B cell (primary cell): Measurements from ENCODE around the gene IFNA16. TPM values are rescaled to one million over a fixed set of nuclear protein-coding genes. Genes with fewer than 3 reads are reported as not detected.

Experiments
- ATAC-seq: fragments of 200-7000 bp; cut with Tn5 transposase; one replicate; pipeline ENCODE4 v1.10.0; 2021; ENCODE audit warnings: low read depth, mild to moderate bottlenecking, moderate number of reproducible peaks, moderate library complexity
- CTCF ChIA-PET: fragments of 350-600 bp; sonication (Branson Sonifier 250); formaldehyde crosslinking; loops from one replicate; lab custom pipeline; 2021; ENCODE audit warnings: antibody characterized with exemption, inconsistent platforms; lab: Charles Lee
- POLR2A ChIA-PET: fragments of 350-600 bp; sonication (Branson Sonifier 250); formaldehyde crosslinking; loops from one replicate; lab custom pipeline; 2021; ENCODE audit warnings: antibody characterized with exemption; lab: Charles Lee
- DNase-seq: peaks from one replicate; pipeline ENCODE4 v3.0.0; 2013
- H2AFZ ChIP-seq: 2 replicates; pipeline ENCODE4 v1.6.1; 2012; ENCODE audit warnings: mild to moderate bottlenecking, low read depth, low read length; ENCODE audit not compliant: insufficient read depth, poor library complexity, severe bottlenecking
- H3K27ac ChIP-seq, 2 donors: 1 replicate in 1 of 2; 2 replicates in 1 of 2; pipeline ENCODE4 v1.5.1; 2012 to 2013; ENCODE audit warnings: low read length in 2 of 2, mild to moderate bottlenecking in 2 of 2, moderate library complexity in 1 of 2
- H3K27me3 ChIP-seq, 4 experiments: fragments of 200-600 bp in 1 of 4; sonication (generic) in 1 of 4; replicated peaks in 1 of 4; 1 replicate in 2 of 4; 2 replicates in 2 of 4; pipeline versions ENCODE4 v1.6.1 to v1.7.0; 2013 to 2016; ENCODE audit warnings: low read length in 3 of 4, mild to moderate bottlenecking in 2 of 4, mixed read lengths in 1 of 4, moderate library complexity in 1 of 4; ENCODE audit not compliant: insufficient read depth in 4 of 4, control insufficient read depth in 3 of 4; ENCODE audit errors: control extremely low read depth in 1 of 4
- H3K36me3 ChIP-seq, 2 experiments: replicated peaks in 1 of 2; 1 replicate in 1 of 2; 2 replicates in 1 of 2; pipeline versions ENCODE4 v1.6.1 to v1.7.1; 2013; ENCODE audit warnings: low read length in 1 of 2; ENCODE audit not compliant: insufficient read depth in 2 of 2, control insufficient read depth in 1 of 2; ENCODE audit errors: control extremely low read depth in 1 of 2, extremely low read depth in 1 of 2
- H3K4me1 ChIP-seq, 2 donors: fragments of 200-600 bp in 1 of 2; sonication (generic) in 1 of 2; 1 replicate in 1 of 2; 2 replicates in 1 of 2; pipeline versions ENCODE4 v1.5.1 to v1.6.1; 2013 to 2017; ENCODE audit warnings: low read length in 2 of 2; ENCODE audit not compliant: control insufficient read depth in 2 of 2, insufficient read depth in 2 of 2
- H3K4me2 ChIP-seq: replicated peaks from 2 replicates; pipeline ENCODE3; 2012; ENCODE audit warnings: mild to moderate bottlenecking, low read depth, low read length; ENCODE audit not compliant: poor library complexity, severe bottlenecking
- H3K4me3 ChIP-seq, 5 experiments: fragments of 200-600 bp in 1 of 5; sonication (generic) in 1 of 5; 1 replicate in 3 of 5; 2 replicates in 2 of 5; pipeline versions ENCODE4 v1.5.1 to v1.7.0; 2011 to 2016; ENCODE audit warnings: low read length in 4 of 5, mild to moderate bottlenecking in 4 of 5, low read depth in 2 of 5, control low read depth in 1 of 5, moderate library complexity in 1 of 5; ENCODE audit not compliant: insufficient read depth in 1 of 5; ENCODE audit errors: control extremely low read depth in 1 of 5, extremely low read depth in 1 of 5
- H3K79me2 ChIP-seq: fragments of 200-600 bp; sonication (generic); one replicate; pipeline ENCODE4 v1.6.0; 2016; ENCODE audit warnings: low read length; ENCODE audit not compliant: control insufficient read depth, insufficient read depth
- H3K9ac ChIP-seq: fragments of 200-600 bp; sonication (generic); 2 replicates; pipeline ENCODE4 v1.6.1; 2017; ENCODE audit warnings: mild to moderate bottlenecking, low read length, moderate library complexity
- H3K9me3 ChIP-seq, 3 donors: one replicate each; pipeline versions ENCODE4 v1.6.1 to v1.7.1; 2013; ENCODE audit warnings: low read length in 2 of 3; ENCODE audit not compliant: control insufficient read depth in 2 of 3, insufficient read depth in 1 of 3; ENCODE audit errors: control extremely low read depth in 1 of 3
- H4K20me1 ChIP-seq: 2 replicates; pipeline ENCODE4 v1.6.0; 2012; ENCODE audit warnings: mild to moderate bottlenecking, low read length; ENCODE audit not compliant: insufficient read depth, control insufficient read depth, poor library complexity, severe bottlenecking
- H3K27ac Mint-ChIP-seq: one replicate; pipeline ENCODE4 v1.8.0; 2021; ENCODE audit warnings: mixed read lengths
- H3K27me3 Mint-ChIP-seq: one replicate; pipeline ENCODE4 v1.8.0; 2021; ENCODE audit warnings: mixed read lengths
- H3K4me1 Mint-ChIP-seq: one replicate; pipeline ENCODE4 v1.8.0; 2021; ENCODE audit warnings: mixed read lengths
- H3K4me3 Mint-ChIP-seq: one replicate; pipeline ENCODE4 v1.8.0; 2021; ENCODE audit warnings: mixed read lengths
- H3K9me3 Mint-ChIP-seq: one replicate; pipeline ENCODE4 v1.8.0; 2022; ENCODE audit warnings: mixed read lengths; ENCODE audit not compliant: insufficient read depth
- CTCF ChIP-seq: fragments of 200-600 bp; IDR thresholded peaks from one replicate; pipeline ENCODE4 v1.8.0; 2022; ENCODE audit warnings: antibody characterized with exemption, mild to moderate bottlenecking
- EZH2 ChIP-seq: IDR thresholded peaks from 2 replicates; pipeline ENCODE4 v1.6.1; 2012; ENCODE audit warnings: borderline replicate concordance, low read depth, mild to moderate bottlenecking, moderate library complexity, low read length; ENCODE audit not compliant: insufficient read depth, poor library complexity, severe bottlenecking
- WGBS: methylation state at CpG from one replicate; pipeline ENCODE4 v1.1.5; 2013; ENCODE audit warnings: missing lambda C conversion rate; ENCODE audit not compliant: insufficient coverage; 5-methylcytosine and 5-hydroxymethylcytosine counted together
- intact Hi-C: fragments of 100-400 bp; cut with micrococcal nuclease; formaldehyde crosslinking; loops from one replicate; pipeline ENCODE4 v1.10.0; 2022
- polyA plus RNA-seq: library from polyadenylated mRNA; depleted of rRNA; stranded (reverse); fragments of >200 nt; gene quantifications from 2 replicates; pipeline ENCODE4 v1.2.3, GENCODE V29; 2012
- total RNA-seq, 2 donors: library from RNA; stranded (reverse); fragments of 120-200 nt in 1 of 2; gene quantifications; 1 replicate in 1 of 2; 2 replicates in 1 of 2; pipeline versions ENCODE4 v1.2.3 to v1.2.4, GENCODE V29; 2013 to 2022

The IFNA16 gene
- total and polyA plus RNA-seq, 2 donors (not counting 1 experiment from before 2014, with no cell fraction given), result not detected

- Mint-ChIP-seq H3K4me3 (no peak overlapping the region), H3K27ac (no peak overlapping the region), H3K9me3 (no peaks in the 10 kb centered on the region), H3K4me1 (peaks cover 6% of the 10 kb centered on the region), H3K27me3 (peaks cover 12% of the 10 kb centered on the region)
- ChIA-PET POLR2A (no interaction called here), CTCF (no interaction called here)
- Histone ChIP-seq H3K27me3 (no peaks in the 10 kb centered on the region), H3K4me1 (no peaks in the 10 kb centered on the region), H4K20me1 (no peaks in the 10 kb centered on the region), H3K4me2 (no peak overlapping the region), H2AFZ (no peak overlapping the region), H3K9ac (no peak overlapping the region), H3K4me3 (no peak overlapping the region), H3K9me3 (no peaks in the 10 kb centered on the region), H3K27ac (no peak overlapping the region), H3K36me3 (no peaks in the 10 kb centered on the region), H3K79me2 (no peaks in the 10 kb centered on the region)
- intact Hi-C loops, result no loop called here
- no peak for DNase-seq
- no peak for TF ChIP-seq CTCF
- no peak for TF ChIP-seq EZH2
- 100% methylated on average over 2 of the region's 2 CpGs for WGBS
- no peak for ATAC-seq
Measured at GRCh38 chr9:21233258-21233657, 16.1 kb upstream of the IFNA16 start.

- H3K4me1 Mint-ChIP-seq, result no peaks in the 10 kb centered on the region
- TF ChIP-seq CTCF, result no peak
- TF ChIP-seq EZH2, result no peak
- H3K4me1 ChIP-seq, result no peaks in the 10 kb centered on the region
- peaks cover 6% of the 10 kb centered on the region for H3K27me3 Mint-ChIP-seq
- H3K9me3 ChIP-seq, result no peaks in the 10 kb centered on the region
- no peak within 1 kb of the TSS for H3K9ac ChIP-seq
- H3K9me3 Mint-ChIP-seq, result no peaks in the 10 kb centered on the region
- H2AFZ ChIP-seq, result no peak within 1 kb of the TSS
- H3K27ac ChIP-seq, result no peak within 1 kb of the TSS
- no CpG with 5 or more reads among the region's 2 CpGs for WGBS
- H3K4me3 ChIP-seq, result no peak within 1 kb of the TSS
- ChIA-PET CTCF (no interaction called here), POLR2A (no interaction called here)
- no peaks in the 10 kb centered on the region for H3K27me3 ChIP-seq
- no peaks in the 10 kb centered on the region for H3K79me2 ChIP-seq
- intact Hi-C loops, result no loop called here
- no peaks in the 10 kb centered on the region for H3K36me3 ChIP-seq
- H4K20me1 ChIP-seq, result no peaks in the 10 kb centered on the region
- H3K27ac Mint-ChIP-seq, result no peak within 1 kb of the TSS
- DNase-seq, result no peak
- no peak within 1 kb of the TSS for H3K4me2 ChIP-seq
- ATAC-seq, result no peak
- no peak within 1 kb of the TSS for H3K4me3 Mint-ChIP-seq
Measured at GRCh38 chr9:21228122-21228521, 11.0 kb upstream of the IFNA16 start, which contains the start of gene IFNA17. Gene IFNA17, minus strand, starts transcription at chr9:21228222. Its CDS starts 49 bp downstream, at chr9:21228173.
